ENCODE results near the gene CCDC171.

- no peak for TF ChIP-seq CTCF (IDR thresholded peaks at IDR 0.05)
- TF ChIP-seq POLR2AphosphoS5 (IDR thresholded peaks at IDR 0.05) = no peak
- no peak for TF ChIP-seq POLR2A (IDR thresholded peaks at IDR 0.05)
- no peak for TF ChIP-seq EP300 (IDR thresholded peaks at IDR 0.05; ENCODE audit: low read depth)
Observed at GRCh38 chr9:16000811-16001210, 448.0 kb downstream of the CCDC171 start.
